Skeletal muscle tissue (tissue), 4 donors: ENCODE data around the gene SLC35G4. TPM values are rescaled to one million over a fixed set of nuclear protein-coding genes. Genes with fewer than 3 reads are reported as not detected.
"Not testable (repeated sequence)": the region's sequence is repeated elsewhere in the genome, so short reads cannot be mapped to it uniquely, and the experiment has no call there.

Experiments used
- H3K27ac ChIP-seq: one replicate; pipeline ENCODE4 v1.7.0; 2013; ENCODE audit warnings: mild to moderate bottlenecking, low read depth, low read length, inconsistent platforms
- H3K27me3 ChIP-seq, 3 donors: one replicate each; pipeline ENCODE4 v1.7.0; 2013; ENCODE audit warnings: low read length in 3 of 3; ENCODE audit not compliant: control insufficient read depth in 3 of 3, insufficient read depth in 3 of 3
- H3K36me3 ChIP-seq, 3 donors: one replicate each; pipeline ENCODE4 v1.7.0; 2013; ENCODE audit warnings: low read length in 3 of 3; ENCODE audit not compliant: control insufficient read depth in 3 of 3, insufficient read depth in 3 of 3
- H3K4me1 ChIP-seq, 3 donors: one replicate each; pipeline ENCODE4 v1.7.0; 2013; ENCODE audit warnings: low read length in 3 of 3, mild to moderate bottlenecking in 3 of 3; ENCODE audit not compliant: control insufficient read depth in 3 of 3, insufficient read depth in 3 of 3
- H3K4me3 ChIP-seq, 3 donors: one replicate each; pipeline ENCODE4 v1.7.0; 2013; ENCODE audit warnings: low read length in 3 of 3
- H3K9ac ChIP-seq, 3 donors: one replicate each; pipeline ENCODE4 v1.7.0; 2013; ENCODE audit warnings: low read length in 3 of 3, mild to moderate bottlenecking in 3 of 3, moderate library complexity in 2 of 3, low read depth in 1 of 3
- H3K9me3 ChIP-seq, 3 donors: one replicate each; pipeline ENCODE4 v1.7.0; 2013; ENCODE audit warnings: low read length in 3 of 3; ENCODE audit not compliant: control insufficient read depth in 3 of 3
- total RNA-seq: library from RNA; depleted of rRNA; stranded (reverse); fragments of >200 nt; gene quantifications from one replicate; pipeline ENCODE4 v1.2.3, GENCODE V29; 2014
- donor health status: Osteomylitis.

SLC35G4 gene
- total RNA-seq, 1 donor from 2014 or later: not detected

DNA sequence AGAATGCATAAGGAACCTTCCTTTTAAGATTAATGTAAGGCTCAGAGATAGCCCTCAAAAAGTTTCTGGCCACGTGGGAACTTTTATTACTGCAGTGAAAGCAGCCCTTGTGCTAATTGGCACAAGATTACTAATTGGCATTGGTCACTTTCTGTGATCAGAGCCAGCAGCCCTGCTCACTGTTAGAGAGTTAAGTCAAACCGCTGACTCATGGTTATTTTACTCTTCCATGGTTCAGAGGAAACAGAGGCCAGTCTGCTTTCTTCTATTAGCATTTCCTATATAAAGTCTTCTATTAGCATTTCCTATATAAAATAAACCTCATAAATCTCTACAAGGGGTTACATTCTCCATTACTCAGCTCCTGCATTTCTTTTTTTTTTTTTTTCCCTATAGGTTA is 1.5 kb upstream of the SLC35G4 start:
- H3K4me3 ChIP-seq: no peak overlapping the region
- H3K27me3 ChIP-seq: no peaks in the 10 kb centered on the region
- H3K27ac ChIP-seq: no peak overlapping the region
- H3K9me3 ChIP-seq: no peaks in the 10 kb centered on the region
- H3K9ac ChIP-seq: no peak overlapping the region
- no peaks in the 10 kb centered on the region for H3K4me1 ChIP-seq
- no peaks in the 10 kb centered on the region for H3K36me3 ChIP-seq

DNA sequence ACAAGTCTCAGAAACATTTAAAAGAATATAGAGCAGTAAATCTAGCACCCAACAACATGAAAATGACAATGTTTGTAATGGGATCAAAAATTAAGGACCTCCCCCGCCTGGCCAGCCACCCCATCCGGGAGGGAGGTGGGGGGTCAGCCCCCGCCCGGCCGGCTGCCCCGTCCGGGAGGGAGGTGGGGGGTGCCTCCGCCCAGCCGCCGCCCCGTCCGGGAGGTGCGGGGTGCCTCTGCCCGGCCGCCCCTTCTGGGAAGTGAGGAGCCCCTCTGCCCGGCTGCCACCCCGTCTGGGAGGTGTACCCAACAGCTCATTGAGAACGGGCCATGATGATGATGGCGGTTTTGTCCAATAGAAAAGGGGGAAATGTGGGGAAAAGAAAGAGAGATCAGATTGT is 778 bp upstream of the SLC35G4 start:
- H3K27me3 ChIP-seq, H3K4me1 ChIP-seq, H3K4me3 ChIP-seq, H3K9ac ChIP-seq, H3K9me3 ChIP-seq, H3K27ac ChIP-seq, H3K36me3 ChIP-seq: not testable (repeated sequence)

DNA sequence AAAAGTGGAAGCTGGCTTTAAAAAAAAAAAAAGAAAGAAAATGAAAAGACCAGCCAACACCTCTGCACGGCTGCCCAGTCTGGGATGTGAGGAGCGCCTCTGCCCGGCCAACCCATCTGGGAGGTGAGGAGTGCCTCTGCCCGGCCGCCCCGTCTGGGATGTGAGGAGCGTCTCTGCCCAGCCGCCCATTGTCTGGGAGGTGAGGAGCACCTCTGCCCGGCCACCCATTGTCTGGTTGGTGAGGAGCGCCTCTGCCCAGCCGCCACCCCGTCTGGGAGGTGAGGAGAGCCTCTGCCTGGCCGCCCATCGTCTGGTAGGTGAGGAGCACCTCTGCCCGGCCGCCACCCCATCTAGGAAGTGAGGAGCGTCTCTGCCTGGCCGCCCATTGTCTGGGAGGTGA is 3.7 kb downstream of the SLC35G4 start:
- H3K9me3 ChIP-seq, H3K27ac ChIP-seq, H3K4me1 ChIP-seq, H3K4me3 ChIP-seq, H3K27me3 ChIP-seq, H3K9ac ChIP-seq, H3K36me3 ChIP-seq: not testable (repeated sequence)

DNA sequence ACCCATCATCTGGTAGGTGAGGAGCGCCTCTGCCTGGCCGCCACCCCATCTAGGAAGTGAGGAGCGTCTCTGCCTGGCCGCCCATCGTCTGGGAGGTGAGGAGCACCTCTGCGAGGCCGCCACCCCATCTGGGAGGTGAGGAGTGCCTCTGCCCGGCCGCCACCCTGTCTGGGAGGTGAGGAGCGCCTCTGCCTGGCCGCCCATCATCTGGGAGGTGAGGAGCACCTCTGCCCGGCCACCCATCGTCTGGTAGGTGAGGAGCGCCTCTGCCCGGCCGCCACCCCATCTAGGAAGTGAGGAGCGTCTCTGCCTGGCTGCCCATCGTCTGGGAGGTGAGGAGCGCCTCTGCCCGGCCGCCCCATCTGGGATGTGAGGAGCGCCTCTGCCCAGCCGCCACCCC is 4.2 kb downstream of the SLC35G4 start:
- H3K36me3 ChIP-seq, H3K27ac ChIP-seq, H3K4me3 ChIP-seq, H3K27me3 ChIP-seq, H3K4me1 ChIP-seq, H3K9ac ChIP-seq, H3K9me3 ChIP-seq: not testable (repeated sequence)

DNA sequence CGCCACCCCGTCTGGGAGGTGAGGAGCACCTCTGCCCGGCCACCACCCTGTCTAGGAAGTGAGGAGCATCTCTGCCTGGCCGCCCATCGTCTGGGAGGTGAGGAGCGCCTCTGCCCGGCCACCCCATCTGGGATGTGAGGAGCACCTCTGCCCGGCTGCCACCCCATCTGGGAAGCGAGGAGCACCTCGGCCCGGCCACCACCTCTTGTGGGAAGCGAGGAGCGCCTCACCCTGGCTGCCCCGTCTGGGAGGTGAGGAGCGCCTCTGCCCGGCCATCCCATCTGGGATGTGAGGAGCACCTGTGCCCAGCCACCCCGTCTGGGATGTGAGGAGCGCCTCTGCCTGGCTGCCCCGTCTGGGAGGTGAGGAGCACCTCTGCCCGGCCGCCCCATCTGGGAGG is 4.6 kb downstream of the SLC35G4 start:
- not testable (repeated sequence) for H3K4me3 ChIP-seq, H3K36me3 ChIP-seq, H3K27ac ChIP-seq

DNA sequence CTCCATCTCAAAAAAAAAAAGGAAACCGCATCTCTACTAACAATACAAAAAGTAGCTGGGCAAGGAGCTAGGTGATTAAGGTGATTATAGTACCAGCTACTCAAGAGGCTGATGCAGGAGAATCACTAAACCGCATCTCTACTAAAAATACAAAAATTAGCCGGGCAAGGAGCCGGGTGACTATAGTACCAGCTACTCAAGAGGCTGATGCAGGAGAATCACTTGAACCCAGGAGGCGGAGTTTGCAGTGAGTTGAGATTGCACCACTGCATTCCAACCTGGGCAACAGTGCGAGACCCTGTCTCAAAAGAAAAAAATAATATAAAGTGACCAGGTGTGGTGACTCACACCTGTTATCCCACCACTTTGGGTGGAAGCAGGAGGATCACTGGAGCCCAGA is 5.6 kb downstream of the SLC35G4 start:
- not testable (repeated sequence) for H3K9me3 ChIP-seq, H3K36me3 ChIP-seq, H3K27ac ChIP-seq, H3K27me3 ChIP-seq, H3K9ac ChIP-seq, H3K4me1 ChIP-seq, H3K4me3 ChIP-seq

More for the DNA sequence above, 4.6 kb downstream of the SLC35G4 start:
- H3K4me1 ChIP-seq, H3K9me3 ChIP-seq, H3K27me3 ChIP-seq, H3K9ac ChIP-seq: not testable (repeated sequence)

DNA sequence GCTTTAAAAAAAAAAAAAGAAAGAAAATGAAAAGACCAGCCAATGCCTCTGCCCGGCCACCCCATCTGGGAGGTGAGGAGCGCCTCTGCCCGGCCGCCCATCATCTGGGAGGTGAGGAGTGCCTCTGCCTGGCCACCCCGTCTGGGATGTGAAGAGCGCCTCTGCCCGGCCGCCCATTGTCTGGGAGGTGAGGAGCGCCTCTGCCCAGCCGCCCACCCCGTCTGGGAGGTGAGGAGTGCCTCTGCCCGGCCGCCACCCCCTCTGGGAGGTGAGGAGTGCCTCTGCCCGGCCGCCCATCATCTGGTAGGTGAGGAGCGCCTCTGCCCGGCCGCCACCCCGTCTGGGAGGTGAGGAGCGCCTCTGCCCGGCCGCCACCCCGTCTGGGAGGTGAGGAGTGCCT is 37.9 kb downstream of the SLC35G4 start:
- H3K36me3 ChIP-seq, H3K9ac ChIP-seq: not testable (repeated sequence)

DNA sequence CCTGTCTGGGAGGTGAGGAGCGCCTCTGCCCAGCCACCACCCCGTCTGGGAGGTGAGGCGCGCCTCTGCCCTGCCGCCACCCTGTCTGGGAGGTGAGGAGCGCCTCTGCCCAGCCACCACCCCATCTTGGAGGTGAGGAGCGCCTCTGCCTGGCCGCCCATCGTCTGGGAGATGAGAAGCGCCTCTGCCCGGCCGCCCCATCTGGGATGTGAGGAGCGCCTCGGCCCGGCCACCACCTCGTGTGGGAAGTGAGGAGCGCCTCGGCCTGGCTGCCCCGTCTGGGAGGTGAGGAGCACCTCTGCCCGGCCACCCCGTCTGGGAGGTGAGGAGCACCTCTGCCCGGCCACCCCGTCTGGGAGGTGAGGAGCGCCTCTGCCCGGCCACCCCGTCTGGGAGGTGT is 38.4 kb downstream of the SLC35G4 start:
- not testable (repeated sequence) for H3K4me1 ChIP-seq, H3K27me3 ChIP-seq, H3K4me3 ChIP-seq, H3K27ac ChIP-seq, H3K9me3 ChIP-seq, H3K9ac ChIP-seq, H3K36me3 ChIP-seq

More for the DNA sequence above, 37.9 kb downstream of the SLC35G4 start:
- not testable (repeated sequence) for H3K4me1 ChIP-seq, H3K4me3 ChIP-seq, H3K9me3 ChIP-seq, H3K27ac ChIP-seq, H3K27me3 ChIP-seq

DNA sequence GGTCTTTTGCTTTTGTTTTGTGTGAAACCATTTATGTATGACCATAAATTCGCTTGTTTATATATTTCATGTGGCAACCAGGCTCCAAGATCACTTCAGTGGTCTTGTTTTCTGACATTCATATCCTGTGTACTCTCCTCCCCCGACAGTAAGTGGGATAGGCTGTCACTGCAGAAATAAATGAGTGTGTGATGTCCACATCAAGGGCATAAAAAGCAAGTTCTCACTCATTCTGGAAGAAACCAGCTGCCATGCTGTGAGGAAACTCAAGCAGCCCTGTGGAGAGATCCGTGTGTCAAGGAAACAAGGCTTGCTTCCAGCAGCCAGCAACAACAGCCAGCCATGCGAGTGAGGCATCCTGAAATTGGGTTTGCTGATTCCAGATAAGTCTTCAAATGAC is 40.4 kb downstream of the SLC35G4 start:
- H3K4me3 ChIP-seq: no peak overlapping the region

DNA sequence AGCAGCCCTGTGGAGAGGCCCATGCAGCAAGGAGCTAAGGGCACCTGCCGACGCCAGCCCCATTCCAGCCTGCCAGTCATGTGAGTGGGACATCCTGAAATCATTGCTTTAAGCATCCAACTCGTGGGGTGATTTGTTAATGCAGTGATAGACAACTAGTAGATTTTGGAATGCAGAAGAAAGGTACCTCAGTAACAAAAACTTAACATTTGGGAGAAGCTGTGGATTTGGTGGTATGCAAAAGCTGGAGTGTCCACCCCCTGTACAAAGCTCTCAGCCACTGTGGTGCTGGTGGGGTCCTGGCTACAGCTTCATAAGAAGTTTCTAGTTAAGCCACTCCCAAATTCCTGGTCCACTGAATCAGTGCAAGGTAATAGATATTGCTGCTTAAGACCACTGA is 42.5 kb downstream of the SLC35G4 start:
- H3K9ac ChIP-seq: no peak overlapping the region
- H3K9me3 ChIP-seq: peaks cover 0 to 4% (median 2%) of the 10 kb centered on the region in 3 donors
- H3K4me1 ChIP-seq: no peaks in the 10 kb centered on the region
- H3K4me3 ChIP-seq: no peak overlapping the region
- H3K36me3 ChIP-seq: no peaks in the 10 kb centered on the region
- H3K27ac ChIP-seq: no peak overlapping the region
- peaks cover 4 to 19% (median 13%) of the 10 kb centered on the region in 3 donors for H3K27me3 ChIP-seq

More for the DNA sequence above, 40.4 kb downstream of the SLC35G4 start:
- Histone ChIP-seq H3K36me3 (no peaks in the 10 kb centered on the region), H3K27ac (no peak overlapping the region), H3K4me1 (no peaks in the 10 kb centered on the region), H3K9me3 (peaks cover 0 to 4% (median 2%) of the 10 kb centered on the region in 3 donors), H3K27me3 (peaks cover 4 to 15% (median 11%) of the 10 kb centered on the region in 3 donors), H3K9ac (no peak overlapping the region)

DNA sequence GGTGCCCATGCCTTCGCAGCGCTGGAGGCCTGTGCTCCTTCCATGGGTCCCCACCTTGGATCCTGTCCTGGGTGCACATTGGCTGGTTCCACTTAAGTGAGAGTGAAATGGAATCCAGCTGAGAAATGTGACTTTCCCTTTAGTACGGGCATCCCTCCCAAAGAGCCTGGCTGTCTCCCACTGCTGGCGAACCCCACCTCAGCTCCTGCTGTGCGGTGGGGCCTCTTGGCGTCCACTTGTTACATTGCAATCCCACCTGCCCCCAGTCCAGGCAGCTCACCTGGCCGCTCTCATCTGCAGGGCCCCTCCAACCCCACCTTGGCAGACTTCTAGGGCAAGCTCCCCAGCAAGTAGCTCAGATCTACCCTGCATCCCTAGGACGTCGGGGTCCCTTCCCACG is 44.1 kb downstream of the SLC35G4 start:
- Histone ChIP-seq H3K36me3 (no peaks in the 10 kb centered on the region), H3K9me3 (peaks cover 0 to 4% (median 2%) of the 10 kb centered on the region in 3 donors), H3K4me3 (no peak overlapping the region), H3K27me3 (peaks cover 4 to 19% (median 13%) of the 10 kb centered on the region in 3 donors), H3K4me1 (no peaks in the 10 kb centered on the region), H3K9ac (no peak overlapping the region), H3K27ac (no peak overlapping the region)
